Calu3 (cell line): ENCODE data around the gene HOGA1. TPM values are rescaled to one million over a fixed set of nuclear protein-coding genes. Genes with fewer than 3 reads are reported as not detected.

Experiments used
- BruUV-seq: library from RNA; stranded (reverse); fragments of 400-500 nt; replicated peaks from 2 replicates; lab custom pipeline; 2021; lab: Mats Ljungman, UMichigan
- CTCF ChIA-PET: fragments of 300-600 bp; sonication (Branson Sonifier 250); formaldehyde crosslinking; loops from one replicate; lab custom pipeline; 2022; ENCODE audit warnings: antibody characterized with exemption; lab: Charles Lee
- DNase-seq: peaks from one replicate; pipeline ENCODE4 v3.0.0; 2022
- H3K27ac Mint-ChIP-seq: one replicate; pipeline ENCODE4 v1.8.0; 2022; ENCODE audit warnings: mixed read lengths; ENCODE audit not compliant: unreplicated experiment
- H3K27me3 Mint-ChIP-seq: one replicate; pipeline ENCODE4 v1.8.0; 2022; ENCODE audit warnings: mixed read lengths; ENCODE audit not compliant: unreplicated experiment
- H3K36me3 Mint-ChIP-seq: one replicate; pipeline ENCODE4 v1.8.0; 2022; ENCODE audit warnings: mild to moderate bottlenecking, moderate library complexity, mixed read lengths; ENCODE audit not compliant: insufficient read depth, unreplicated experiment
- H3K4me1 Mint-ChIP-seq: one replicate; pipeline ENCODE4 v1.8.0; 2022; ENCODE audit warnings: mild to moderate bottlenecking, low read depth, mixed read lengths; ENCODE audit not compliant: unreplicated experiment
- H3K4me3 Mint-ChIP-seq: one replicate; pipeline ENCODE4 v1.8.0; 2022; ENCODE audit warnings: mild to moderate bottlenecking, low read depth, moderate library complexity, mixed read lengths; ENCODE audit not compliant: unreplicated experiment
- H3K9me3 Mint-ChIP-seq: one replicate; pipeline ENCODE4 v1.8.0; 2022; ENCODE audit warnings: low read depth, mixed read lengths; ENCODE audit not compliant: unreplicated experiment
- intact Hi-C: fragments of 100-400 bp; cut with micrococcal nuclease; formaldehyde crosslinking; loops from one replicate; pipeline ENCODE4 v1.10.0; 2022; ENCODE audit not compliant: unreplicated experiment
- total RNA-seq: library from RNA; stranded (reverse); gene quantifications from 2 replicates; pipeline ENCODE4 v1.2.3, GENCODE V29; 2022
- TF ChIP-seq, protein P1 (sequence below): fragments of 200-600 bp; IDR thresholded peaks from one replicate; pipeline ENCODE4 v1.8.0; 2022; ENCODE audit warnings: antibody characterized with exemption; ENCODE audit not compliant: unreplicated experiment

The HOGA1 gene
- total RNA-seq, 1 experiment from 2014 or later, result 7.9 TPM

DNA sequence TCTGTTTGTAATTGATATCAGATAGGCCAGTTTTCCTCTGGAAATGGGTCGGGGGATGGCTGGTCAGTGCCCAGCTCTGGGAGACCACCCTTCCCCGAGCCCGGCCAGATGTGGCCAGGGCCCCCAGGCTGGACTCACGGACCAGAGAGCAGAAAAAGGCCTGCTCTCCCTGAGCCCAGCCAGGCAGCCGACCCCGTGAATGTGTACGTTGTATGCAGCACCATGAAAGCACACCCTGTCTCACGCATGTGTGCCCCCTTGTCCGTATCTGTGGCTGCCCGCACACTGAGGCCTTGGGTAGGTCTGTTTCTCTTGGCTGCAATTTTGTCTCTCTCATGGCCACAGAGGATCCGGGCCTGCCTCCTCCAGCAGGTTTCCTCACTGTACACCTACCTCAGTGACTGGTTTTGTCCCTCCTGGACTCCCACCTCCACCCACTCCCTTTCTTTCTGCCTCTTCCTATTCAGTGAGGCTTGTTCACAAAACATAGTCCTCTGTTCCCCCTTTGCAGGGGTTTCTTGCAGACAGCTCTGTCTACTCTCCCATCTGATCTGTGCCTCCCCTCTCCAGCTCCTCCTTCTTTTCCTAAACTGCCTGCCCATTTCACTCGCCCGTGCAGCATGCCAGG, 35.2 kb upstream of the HOGA1 start:
- no TSS peak for BruUV-seq
- DNase-seq, result no peak
- Mint-ChIP-seq H3K4me3 (no peak overlapping the region), H3K4me1 (no peaks in the 10 kb centered on the region), H3K27ac (no peak overlapping the region), H3K9me3 (no peaks in the 10 kb centered on the region), H3K36me3 (no peaks in the 10 kb centered on the region), H3K27me3 (no peaks in the 10 kb centered on the region)
- intact Hi-C loops, result no loop called here
- TF ChIP-seq, protein P1, sequence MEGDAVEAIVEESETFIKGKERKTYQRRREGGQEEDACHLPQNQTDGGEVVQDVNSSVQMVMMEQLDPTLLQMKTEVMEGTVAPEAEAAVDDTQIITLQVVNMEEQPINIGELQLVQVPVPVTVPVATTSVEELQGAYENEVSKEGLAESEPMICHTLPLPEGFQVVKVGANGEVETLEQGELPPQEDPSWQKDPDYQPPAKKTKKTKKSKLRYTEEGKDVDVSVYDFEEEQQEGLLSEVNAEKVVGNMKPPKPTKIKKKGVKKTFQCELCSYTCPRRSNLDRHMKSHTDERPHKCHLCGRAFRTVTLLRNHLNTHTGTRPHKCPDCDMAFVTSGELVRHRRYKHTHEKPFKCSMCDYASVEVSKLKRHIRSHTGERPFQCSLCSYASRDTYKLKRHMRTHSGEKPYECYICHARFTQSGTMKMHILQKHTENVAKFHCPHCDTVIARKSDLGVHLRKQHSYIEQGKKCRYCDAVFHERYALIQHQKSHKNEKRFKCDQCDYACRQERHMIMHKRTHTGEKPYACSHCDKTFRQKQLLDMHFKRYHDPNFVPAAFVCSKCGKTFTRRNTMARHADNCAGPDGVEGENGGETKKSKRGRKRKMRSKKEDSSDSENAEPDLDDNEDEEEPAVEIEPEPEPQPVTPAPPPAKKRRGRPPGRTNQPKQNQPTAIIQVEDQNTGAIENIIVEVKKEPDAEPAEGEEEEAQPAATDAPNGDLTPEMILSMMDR, result no peak
- CTCF ChIA-PET, result no interaction called here

DNA sequence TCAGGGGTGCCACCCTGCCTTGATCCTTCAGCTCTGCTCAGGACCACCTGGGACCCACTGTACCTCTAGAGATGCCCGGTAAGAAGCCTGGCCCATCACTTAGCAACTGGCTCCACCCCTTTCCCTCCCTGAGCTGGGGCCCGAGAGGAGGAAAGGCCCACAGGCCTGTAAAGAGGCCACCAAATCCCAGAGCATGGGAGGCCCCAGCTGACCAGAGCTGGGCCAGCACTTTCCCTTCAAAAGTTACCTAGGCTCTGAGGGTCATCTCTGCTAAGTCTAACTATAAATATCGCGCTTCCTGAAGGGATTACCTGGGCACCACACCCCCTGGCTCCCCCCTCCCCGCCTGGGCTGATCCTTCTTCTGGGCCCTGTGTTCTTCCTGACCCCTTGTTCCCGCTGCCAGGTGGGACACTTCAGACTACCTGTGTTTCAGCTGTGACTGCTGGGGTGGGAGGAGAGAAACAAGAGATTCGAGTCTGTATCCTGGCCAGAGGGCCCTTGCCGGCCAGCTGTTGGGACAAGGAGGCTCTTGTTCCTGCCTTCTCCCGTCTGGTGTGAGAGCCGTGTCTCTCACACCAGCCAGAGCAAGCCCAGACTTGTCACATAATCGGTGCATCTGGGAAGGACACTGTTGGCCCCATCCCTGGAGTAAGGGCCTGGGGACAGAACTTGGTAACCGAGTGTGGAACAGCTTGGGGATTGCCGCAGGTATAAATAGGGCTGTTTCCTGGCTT, 34.4 kb upstream of the HOGA1 start:
- CTCF ChIA-PET, result no interaction called here
- no peaks in the 10 kb centered on the region for H3K9me3 Mint-ChIP-seq
- no peak overlapping the region for H3K4me3 Mint-ChIP-seq
- no peaks in the 10 kb centered on the region for H3K36me3 Mint-ChIP-seq
- H3K27me3 Mint-ChIP-seq, result no peaks in the 10 kb centered on the region
- TF ChIP-seq, protein P1, result no peak
- intact Hi-C loops, result loop anchor here (5.0 kb wide), 1 partner anchor 87 kb away; no protein-coding TSS in a partner anchor
- DNase-seq, result no peak
- no peaks in the 10 kb centered on the region for H3K4me1 Mint-ChIP-seq
- BruUV-seq, result no TSS peak
- no peak overlapping the region for H3K27ac Mint-ChIP-seq

DNA sequence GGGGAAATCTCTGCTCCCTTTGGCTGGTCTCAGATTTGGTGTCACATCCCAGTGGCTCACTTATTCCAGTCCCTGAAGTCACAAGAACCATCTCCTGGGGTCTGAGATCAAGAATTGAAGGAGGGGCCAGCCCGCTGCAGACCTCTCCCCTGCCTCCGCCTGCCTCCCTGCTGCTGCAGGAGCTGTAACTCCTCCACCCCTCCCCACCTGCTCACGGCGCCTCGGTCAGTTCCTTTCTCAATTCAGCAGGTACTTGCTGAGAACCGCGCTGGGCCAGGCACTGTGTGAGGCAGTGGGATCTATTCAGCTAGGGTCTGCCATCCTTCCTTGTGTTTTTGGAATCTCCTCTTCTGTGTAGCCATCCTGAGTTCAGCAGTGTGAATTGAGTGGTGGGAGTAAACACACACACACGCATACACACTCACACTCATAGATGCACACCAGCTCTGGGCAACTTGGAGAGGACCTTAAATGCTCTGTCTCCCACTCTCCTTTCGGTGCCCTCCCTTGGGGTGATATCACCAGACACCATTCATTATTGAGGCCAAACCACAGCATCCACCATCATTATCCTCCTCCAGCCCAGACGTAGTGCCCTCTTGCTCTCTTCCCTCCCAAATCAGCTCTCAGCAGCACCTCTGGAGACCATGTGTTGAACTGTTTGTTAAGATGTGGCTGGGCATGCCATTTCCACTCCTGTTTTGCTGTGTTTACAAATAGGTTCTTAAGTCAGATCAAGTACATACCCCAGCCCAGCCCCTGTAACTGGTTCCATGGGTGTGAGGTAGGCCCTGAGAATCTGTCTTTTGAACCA, 33.6 kb upstream of the HOGA1 start:
- CTCF ChIA-PET, result no interaction called here
- H3K4me1 Mint-ChIP-seq, result no peaks in the 10 kb centered on the region
- intact Hi-C loops, result loop anchor here (5.0 kb wide), 1 partner anchor 88 kb away; no protein-coding TSS in a partner anchor
- no peaks in the 10 kb centered on the region for H3K27me3 Mint-ChIP-seq
- no peak overlapping the region for H3K27ac Mint-ChIP-seq
- H3K36me3 Mint-ChIP-seq, result no peaks in the 10 kb centered on the region
- H3K4me3 Mint-ChIP-seq, result no peak overlapping the region
- no peak for DNase-seq
- no TSS peak for BruUV-seq
- no peaks in the 10 kb centered on the region for H3K9me3 Mint-ChIP-seq
- TF ChIP-seq, protein P1, result no peak

DNA sequence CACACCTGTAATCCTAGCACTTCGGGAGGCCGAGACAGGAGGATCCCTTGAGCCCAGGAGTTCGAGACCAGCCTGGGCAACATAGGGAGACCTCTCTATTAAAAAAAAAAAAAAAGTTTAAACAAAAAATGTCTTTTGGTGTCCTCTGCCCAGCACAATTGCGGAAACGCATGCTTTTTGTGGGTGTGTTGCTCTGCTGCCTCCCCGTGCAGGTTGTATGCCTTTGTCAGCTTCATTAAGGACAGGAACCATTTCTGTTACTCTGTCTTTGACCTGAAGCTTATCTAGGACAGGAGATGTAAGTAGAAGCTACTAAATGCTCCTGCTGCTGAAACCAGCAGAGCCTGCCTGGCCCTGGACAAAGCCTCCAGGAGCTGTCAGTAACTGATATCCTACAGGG, 32.9 kb upstream of the HOGA1 start:
- TF ChIP-seq, protein P1, result no peak
- BruUV-seq, result no TSS peak
- Mint-ChIP-seq H3K4me3 (no peak overlapping the region), H3K9me3 (no peaks in the 10 kb centered on the region), H3K36me3 (no peaks in the 10 kb centered on the region), H3K4me1 (no peaks in the 10 kb centered on the region), H3K27ac (no peak overlapping the region), H3K27me3 (no peaks in the 10 kb centered on the region)
- DNase-seq, result no peak
- intact Hi-C loops, result loop anchor here (5.0 kb wide), 1 partner anchor 89 kb away; no protein-coding TSS in a partner anchor
- CTCF ChIA-PET, result no interaction called here
